Upper lobe of left lung (tissue), 6 donors: ENCODE data around the gene OLFM4. TPM values are rescaled to one million over a fixed set of nuclear protein-coding genes. Genes with fewer than 3 reads are reported as not detected.

Experiments used
- ATAC-seq, 2 donors: fragments of 200-7000 bp; cut with Tn5 transposase; one replicate each; pipeline ENCODE4 v1.9.1; 2022; ENCODE audit warnings: mild to moderate bottlenecking in 2 of 2, moderate library complexity in 2 of 2; ENCODE audit not compliant: low FRiP score in 2 of 2
- DNase-seq, 2 donors: peaks; one replicate each; pipeline ENCODE4 v3.0.0-alpha.2; 2019 to 2020
- H3K27ac ChIP-seq, 4 donors: fragments of 200-600 bp; sonication (generic); one replicate each; pipeline ENCODE4 v1.5.1; 2016 to 2019
- H3K27me3 ChIP-seq, 4 donors: fragments of 200-600 bp; sonication (generic); one replicate each; pipeline ENCODE4 v1.5.1; 2017 to 2019
- H3K36me3 ChIP-seq, 4 donors: fragments of 200-600 bp; sonication (generic); one replicate each; pipeline ENCODE4 v1.5.1; 2016 to 2019
- H3K4me1 ChIP-seq, 4 donors: fragments of 200-600 bp; sonication (generic); one replicate each; pipeline ENCODE4 v1.5.1; 2018 to 2019
- H3K4me3 ChIP-seq, 4 donors: fragments of 200-600 bp; sonication (generic); one replicate each; pipeline ENCODE4 v1.5.1; 2017 to 2019; ENCODE audit warnings: mild to moderate bottlenecking in 2 of 4, moderate library complexity in 1 of 4
- H3K9me3 ChIP-seq, 4 donors: fragments of 200-600 bp; sonication (generic); one replicate each; pipeline ENCODE4 v1.5.1; 2018 to 2019
- CTCF ChIP-seq, 6 experiments: fragments of 450-650 bp in 4 of 6; fragments of 200-600 bp in 2 of 6; sonication (generic) in 2 of 6; IDR thresholded peaks; one replicate each; pipeline ENCODE4 v1.5.1; 2016 to 2019; ENCODE audit warnings: antibody characterized with exemption in 6 of 6
- EP300 ChIP-seq, 4 donors: sonication (generic); formaldehyde crosslinking; IDR thresholded peaks; one replicate each; pipeline ENCODE4 v1.5.1; 2017; ENCODE audit warnings: antibody characterized with exemption in 4 of 4, control low read depth in 2 of 4
- POLR2A ChIP-seq, 4 donors: fragments of 450-650 bp; IDR thresholded peaks; one replicate each; pipeline ENCODE4 v1.5.1; 2016 to 2017; ENCODE audit warnings: antibody characterized with exemption in 4 of 4, mild to moderate bottlenecking in 2 of 4
- POLR2AphosphoS5 ChIP-seq, 2 donors: sonication (generic); formaldehyde crosslinking; IDR thresholded peaks; one replicate each; pipeline ENCODE4 v1.5.1; 2017; ENCODE audit warnings: antibody characterized with exemption in 2 of 2
- WGBS, 2 donors: methylation state at CpG; one replicate each; pipeline ENCODE4 v1.1.5; 2017 to 2018; 5-methylcytosine and 5-hydroxymethylcytosine counted together
- total RNA-seq, 6 donors: library from RNA; depleted of rRNA in 4 of 6; stranded (reverse); fragments of >200 nt in 4 of 6; gene quantifications; one replicate each; pipeline versions ENCODE4 v1.1.0 to v1.2.1, GENCODE V29; 2016 to 2021
- donor health status: DM: no; HTN: no; CAD: no; lungs with moderate emphysema.
- donor health status: DM: no; HTN: yes; CAD: no; lungs with severe emphysema.

The OLFM4 gene
- total RNA-seq, 6 donors from 2014 or later: 0.20 to 2.9 (median 0.69) TPM; not detected in 1

- Histone ChIP-seq H3K36me3 (no peaks in the 10 kb centered on the region), H3K4me3 (no peak overlapping the region), H3K27ac (no peak overlapping the region), H3K9me3 (no peaks in the 10 kb centered on the region), H3K4me1 (no peaks in the 10 kb centered on the region), H3K27me3 (no peaks in the 10 kb centered on the region)
- WGBS, 2 donors: 84 to 85% methylated on average over 3 of the region's 3 CpGs
- DNase-seq (no peak), ATAC-seq (no peak)
- TF ChIP-seq EP300 (IDR thresholded peaks at IDR 0.05): no peak
- TF ChIP-seq POLR2A (IDR thresholded peaks at IDR 0.05): no peak
- no peak for TF ChIP-seq POLR2AphosphoS5 (IDR thresholded peaks at IDR 0.05)
- no peak for TF ChIP-seq CTCF (IDR thresholded peaks at IDR 0.05)
Observed at GRCh38 chr13:53041968-53042516, 13.4 kb downstream of the OLFM4 start.

- ATAC-seq: no peak
- WGBS, 2 donors: 60 to 77% methylated on average over 4 of the region's 4 CpGs
- Histone ChIP-seq H3K4me3 (no peak overlapping the region), H3K4me1 (no peaks in the 10 kb centered on the region), H3K9me3 (no peaks in the 10 kb centered on the region), H3K27me3 (no peaks in the 10 kb centered on the region), H3K36me3 (no peaks in the 10 kb centered on the region), H3K27ac (no peak overlapping the region)
- DNase-seq: no peak
- TF ChIP-seq EP300 (IDR thresholded peaks at IDR 0.05) (no peak), POLR2A (IDR thresholded peaks at IDR 0.05) (no peak), CTCF (IDR thresholded peaks at IDR 0.05) (no peak), POLR2AphosphoS5 (IDR thresholded peaks at IDR 0.05) (no peak)
Observed at GRCh38 chr13:53042877-53043276, 14.3 kb downstream of the OLFM4 start.

DNA sequence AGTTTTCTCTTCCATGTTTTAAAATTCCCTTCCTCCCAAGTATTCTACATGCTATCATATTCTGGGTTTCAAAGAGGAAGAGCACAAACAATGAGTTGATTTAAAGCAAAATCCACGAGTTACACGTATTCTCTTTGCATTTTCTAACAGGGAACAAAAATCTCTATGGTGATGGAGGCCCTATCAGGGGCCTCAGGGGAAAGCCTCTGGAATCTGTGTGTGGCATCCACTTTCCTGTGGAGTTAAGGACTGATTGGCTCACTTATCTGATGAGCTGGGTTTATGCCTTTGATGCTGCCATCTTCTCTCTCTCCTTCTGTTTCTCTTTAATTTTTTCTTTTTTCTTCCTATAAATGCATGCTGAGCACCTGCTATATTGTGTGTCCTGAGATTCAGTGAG, 14.8 kb downstream of the OLFM4 start:
- no peaks in the 10 kb centered on the region for H3K9me3 ChIP-seq
- no peak overlapping the region for H3K4me3 ChIP-seq
- ATAC-seq (no peak), DNase-seq (no peak)
- no peaks in the 10 kb centered on the region for H3K27me3 ChIP-seq
- 43 to 53% methylated on average over 2 of the region's 2 CpGs for WGBS, 2 donors
- TF ChIP-seq POLR2A (IDR thresholded peaks at IDR 0.05): no peak
- TF ChIP-seq CTCF (IDR thresholded peaks at IDR 0.05): no peak
- TF ChIP-seq EP300 (IDR thresholded peaks at IDR 0.05): no peak
- no peak for TF ChIP-seq POLR2AphosphoS5 (IDR thresholded peaks at IDR 0.05)
- H3K27ac ChIP-seq: no peak overlapping the region
- H3K4me1 ChIP-seq: no peaks in the 10 kb centered on the region
- H3K36me3 ChIP-seq: no peaks in the 10 kb centered on the region

GRCh38 chr13:53045189-53045588, 16.6 kb downstream of the OLFM4 start:
- no peak for DNase-seq
- H3K9me3 ChIP-seq: no peaks in the 10 kb centered on the region
- H3K4me1 ChIP-seq: no peaks in the 10 kb centered on the region
- no peaks in the 10 kb centered on the region for H3K36me3 ChIP-seq
- no peak overlapping the region for H3K4me3 ChIP-seq
- no peak for ATAC-seq
- H3K27me3 ChIP-seq: no peaks in the 10 kb centered on the region
- H3K27ac ChIP-seq: no peak overlapping the region
- TF ChIP-seq POLR2A (IDR thresholded peaks at IDR 0.05) (no peak), EP300 (IDR thresholded peaks at IDR 0.05) (no peak), POLR2AphosphoS5 (IDR thresholded peaks at IDR 0.05) (no peak), CTCF (IDR thresholded peaks at IDR 0.05) (no peak)

- 85 to 93% methylated on average over 4 of the region's 4 CpGs for WGBS, 2 donors
Observed at GRCh38 chr13:53048880-53049279, 20.3 kb downstream of the OLFM4 start.

More at GRCh38 chr13:53048880-53049279, 20.3 kb downstream of the OLFM4 start:
- Histone ChIP-seq H3K4me1 (no peaks in the 10 kb centered on the region), H3K36me3 (no peaks in the 10 kb centered on the region), H3K27ac (no peak overlapping the region), H3K4me3 (no peak overlapping the region), H3K27me3 (no peaks in the 10 kb centered on the region), H3K9me3 (no peaks in the 10 kb centered on the region)
- no peak for DNase-seq
- no peak for ATAC-seq
- TF ChIP-seq POLR2AphosphoS5 (IDR thresholded peaks at IDR 0.05) (no peak), CTCF (IDR thresholded peaks at IDR 0.05) (no peak), EP300 (IDR thresholded peaks at IDR 0.05) (no peak), POLR2A (IDR thresholded peaks at IDR 0.05) (no peak)
